ENCODE measurements around the gene PDCD1LG2. TPM values are rescaled to one million over a fixed set of nuclear protein-coding genes. Genes with fewer than 3 reads are reported as not detected.

PDCD1LG2 gene
- total RNA-seq, 1 donor: 10.9 TPM

DNA sequence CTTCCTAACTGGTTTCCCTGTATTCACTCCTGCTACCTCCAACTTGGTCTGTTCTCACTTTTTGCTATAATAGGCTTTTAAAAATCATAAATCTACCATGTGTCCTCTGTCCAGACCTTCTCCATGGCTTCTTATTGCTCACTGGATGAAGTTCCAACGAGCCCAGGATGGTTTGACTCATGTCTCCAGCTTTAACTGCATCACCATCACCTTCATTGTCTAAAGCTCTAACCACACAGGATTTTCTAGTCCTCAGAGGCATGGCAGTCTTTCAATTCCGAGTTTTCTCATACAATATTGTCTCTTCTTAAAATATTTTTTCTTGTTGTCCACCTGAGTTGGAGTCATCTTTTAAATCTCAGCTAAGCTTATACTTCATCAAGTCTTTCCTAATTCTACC, 49.3 kb downstream of the PDCD1LG2 start:
- H3K4me3 ChIP-seq (ENCODE audit: low read depth, low read length): no peak overlapping the region
- no peak for DNase-seq (ENCODE audit: low read depth)
- TF ChIP-seq, protein P1, sequence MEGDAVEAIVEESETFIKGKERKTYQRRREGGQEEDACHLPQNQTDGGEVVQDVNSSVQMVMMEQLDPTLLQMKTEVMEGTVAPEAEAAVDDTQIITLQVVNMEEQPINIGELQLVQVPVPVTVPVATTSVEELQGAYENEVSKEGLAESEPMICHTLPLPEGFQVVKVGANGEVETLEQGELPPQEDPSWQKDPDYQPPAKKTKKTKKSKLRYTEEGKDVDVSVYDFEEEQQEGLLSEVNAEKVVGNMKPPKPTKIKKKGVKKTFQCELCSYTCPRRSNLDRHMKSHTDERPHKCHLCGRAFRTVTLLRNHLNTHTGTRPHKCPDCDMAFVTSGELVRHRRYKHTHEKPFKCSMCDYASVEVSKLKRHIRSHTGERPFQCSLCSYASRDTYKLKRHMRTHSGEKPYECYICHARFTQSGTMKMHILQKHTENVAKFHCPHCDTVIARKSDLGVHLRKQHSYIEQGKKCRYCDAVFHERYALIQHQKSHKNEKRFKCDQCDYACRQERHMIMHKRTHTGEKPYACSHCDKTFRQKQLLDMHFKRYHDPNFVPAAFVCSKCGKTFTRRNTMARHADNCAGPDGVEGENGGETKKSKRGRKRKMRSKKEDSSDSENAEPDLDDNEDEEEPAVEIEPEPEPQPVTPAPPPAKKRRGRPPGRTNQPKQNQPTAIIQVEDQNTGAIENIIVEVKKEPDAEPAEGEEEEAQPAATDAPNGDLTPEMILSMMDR (IDR thresholded peaks at IDR 0.05; ENCODE audit: insufficient read depth, low read length): no peak

DNA sequence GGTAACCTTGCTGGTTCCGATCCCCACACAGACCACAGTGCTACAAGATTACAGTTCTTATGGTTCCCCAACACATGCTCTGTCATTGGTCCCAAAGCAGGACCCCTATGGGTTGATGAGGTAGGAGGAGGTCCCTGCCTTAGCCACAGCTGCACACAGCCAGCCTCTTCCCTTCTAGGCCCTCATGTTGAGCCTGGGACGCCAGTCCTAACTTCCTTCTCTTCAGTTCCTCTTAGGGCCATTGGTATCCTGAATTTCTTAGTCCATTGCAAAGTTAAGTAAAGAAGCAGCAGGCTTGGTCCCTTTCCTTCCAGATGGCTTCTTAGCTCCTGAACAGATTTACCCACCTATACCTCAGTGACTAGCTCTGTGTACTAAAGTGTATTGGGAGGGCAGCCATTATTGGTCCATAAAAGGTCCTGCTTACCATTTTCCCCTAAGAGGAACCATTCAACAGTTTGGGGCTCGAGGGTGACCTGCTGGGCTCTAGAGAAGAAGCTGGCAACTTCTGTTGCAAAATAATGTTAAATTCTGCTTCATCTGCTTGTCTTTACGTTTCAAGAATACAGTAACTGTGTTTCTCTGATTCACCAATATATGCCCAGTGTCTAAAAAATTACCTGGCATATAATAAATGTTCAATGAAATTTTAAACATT, 50.2 kb downstream of the PDCD1LG2 start:
- TF ChIP-seq, protein P1 (IDR thresholded peaks at IDR 0.05; ENCODE audit: insufficient read depth, low read length): no peak
- no peak for DNase-seq (ENCODE audit: low read depth)
- H3K4me3 ChIP-seq (ENCODE audit: low read depth, low read length): no peak overlapping the region

DNA sequence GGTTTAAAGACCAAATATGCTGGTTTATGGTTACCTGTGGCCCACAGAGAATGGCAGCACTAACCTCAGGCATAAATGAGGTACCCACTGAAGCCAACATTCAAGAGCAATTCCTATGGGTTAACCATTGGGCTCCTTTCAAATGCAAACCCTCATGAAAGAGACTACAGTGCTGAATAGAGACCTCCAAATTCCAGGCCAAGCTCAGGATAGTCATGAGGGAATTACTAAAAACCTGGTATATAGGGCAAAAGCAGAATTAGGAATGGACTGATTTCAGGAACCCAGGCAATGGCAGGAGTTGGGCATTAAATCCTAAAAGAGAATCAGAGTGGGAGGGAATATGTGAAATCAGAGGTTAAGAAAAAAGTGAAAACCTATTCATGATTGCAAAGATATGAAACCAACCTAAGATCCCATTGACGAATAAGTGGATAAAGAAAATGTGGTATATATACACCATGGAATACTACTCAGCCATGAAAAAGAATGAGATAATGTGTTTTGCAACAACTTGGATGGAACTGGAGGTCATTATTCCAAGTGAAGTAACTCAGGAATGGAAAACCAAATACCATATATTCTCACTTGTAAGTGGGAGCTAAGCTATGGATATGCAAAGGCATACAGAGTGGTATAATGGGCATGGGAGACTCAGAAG, 51.6 kb downstream of the PDCD1LG2 start:
- H3K4me3 ChIP-seq (ENCODE audit: low read depth, low read length): no peak overlapping the region
- DNase-seq (ENCODE audit: low read depth): no peak
- TF ChIP-seq, protein P1 (IDR thresholded peaks at IDR 0.05; ENCODE audit: insufficient read depth, low read length): no peak

DNA sequence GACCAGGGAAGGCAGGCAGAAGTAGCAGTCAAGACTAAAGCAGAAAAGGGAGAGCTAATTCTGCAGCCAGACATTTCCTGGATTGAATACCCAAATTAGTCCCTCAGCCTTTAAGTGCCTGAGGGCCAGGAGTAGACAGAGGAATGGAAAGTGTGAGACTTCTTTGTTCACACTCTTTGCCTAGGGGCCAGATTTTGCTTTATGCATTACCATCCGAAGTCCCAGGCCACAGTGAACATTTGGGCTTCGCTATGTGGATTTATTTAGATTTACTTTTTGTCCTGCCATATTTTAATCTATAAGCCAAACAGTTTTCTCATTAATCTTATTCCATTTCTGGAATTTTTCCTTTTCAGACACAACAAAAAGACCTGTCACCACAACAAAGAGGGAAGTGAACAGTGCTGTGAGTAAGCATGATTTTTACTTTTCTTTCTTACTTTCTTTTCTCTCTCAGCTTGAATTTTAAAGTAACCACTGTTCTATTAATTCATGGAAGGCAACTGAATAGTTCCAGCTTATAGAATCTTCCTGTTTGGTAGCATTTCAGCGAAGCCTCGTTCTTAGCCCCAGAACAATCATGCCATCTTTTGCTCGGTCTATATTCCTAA, 52.6 kb downstream of the PDCD1LG2 start:
- no peak overlapping the region for H3K4me3 ChIP-seq (ENCODE audit: low read depth, low read length)
- DNase-seq (ENCODE audit: low read depth): no peak
- TF ChIP-seq, protein P1 (IDR thresholded peaks at IDR 0.05; ENCODE audit: insufficient read depth, low read length): no peak

DNA sequence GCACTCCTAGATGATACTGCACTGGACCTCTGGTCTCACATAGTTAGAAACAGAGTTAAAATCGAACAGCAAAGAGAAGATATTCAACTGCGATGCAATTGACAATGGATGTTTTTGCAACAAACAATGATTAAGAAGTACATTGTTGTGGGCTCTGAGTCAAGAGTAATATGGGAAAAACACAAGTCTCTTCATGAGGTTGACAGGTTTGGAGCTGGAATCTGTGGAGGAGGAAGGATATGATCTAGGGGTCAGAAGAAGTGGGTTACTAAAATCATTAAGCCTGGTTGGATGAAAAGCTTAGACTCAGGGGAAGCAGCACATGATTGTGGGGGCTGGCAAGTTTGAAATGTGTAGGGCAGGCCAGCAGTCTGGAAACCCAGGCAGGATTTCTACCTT, 53.1 kb downstream of the PDCD1LG2 start:
- no peak overlapping the region for H3K4me3 ChIP-seq (ENCODE audit: low read depth, low read length)
- DNase-seq (ENCODE audit: low read depth): no peak
- TF ChIP-seq, protein P1 (IDR thresholded peaks at IDR 0.05; ENCODE audit: insufficient read depth, low read length): no peak

DNA sequence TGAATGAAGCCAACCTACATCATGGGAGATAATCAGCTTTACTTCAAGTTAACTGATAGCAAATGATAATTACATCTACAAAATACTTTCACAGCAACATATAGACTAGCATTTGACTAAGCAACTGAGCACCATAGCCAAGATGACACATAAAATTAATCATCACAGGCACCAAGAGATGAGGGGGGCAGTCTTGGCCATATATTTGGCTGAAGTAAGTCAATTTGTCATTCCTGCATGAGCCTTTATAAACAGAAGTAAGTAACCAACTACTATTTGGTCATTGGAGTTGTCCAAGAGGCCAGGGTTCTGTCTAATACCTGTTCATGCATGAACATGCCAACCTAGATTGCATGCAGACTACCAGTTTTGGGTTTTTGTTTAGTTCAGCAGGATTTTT, 53.6 kb downstream of the PDCD1LG2 start:
- DNase-seq (ENCODE audit: low read depth): peak; percentile 50
- TF ChIP-seq, protein P1 (IDR thresholded peaks at IDR 0.05; ENCODE audit: insufficient read depth, low read length): no peak
- H3K4me3 ChIP-seq (ENCODE audit: low read depth, low read length): no peak overlapping the region
